B cell (primary cell): ENCODE results near the gene AKR7A2. TPM values are rescaled to one million over a fixed set of nuclear protein-coding genes. Genes with fewer than 3 reads are reported as not detected.

Source experiments
- ATAC-seq: fragments of 200-7000 bp; cut with Tn5 transposase; one replicate; pipeline ENCODE4 v1.10.0; 2021; ENCODE audit warnings: low read depth, mild to moderate bottlenecking, moderate number of reproducible peaks, moderate library complexity
- CTCF ChIA-PET: fragments of 350-600 bp; sonication (Branson Sonifier 250); formaldehyde crosslinking; loops from one replicate; lab custom pipeline; 2021; ENCODE audit warnings: antibody characterized with exemption, inconsistent platforms; lab: Charles Lee
- POLR2A ChIA-PET: fragments of 350-600 bp; sonication (Branson Sonifier 250); formaldehyde crosslinking; loops from one replicate; lab custom pipeline; 2021; ENCODE audit warnings: antibody characterized with exemption; lab: Charles Lee
- DNase-seq: peaks from one replicate; pipeline ENCODE4 v3.0.0; 2013
- H2AFZ ChIP-seq: 2 replicates; pipeline ENCODE4 v1.6.1; 2012; ENCODE audit warnings: mild to moderate bottlenecking, low read depth, low read length; ENCODE audit not compliant: insufficient read depth, poor library complexity, severe bottlenecking
- H3K27ac ChIP-seq, 2 donors: 1 replicate in 1 of 2; 2 replicates in 1 of 2; pipeline ENCODE4 v1.5.1; 2012 to 2013; ENCODE audit warnings: low read length in 2 of 2, mild to moderate bottlenecking in 2 of 2, moderate library complexity in 1 of 2
- H3K27me3 ChIP-seq, 4 experiments: fragments of 200-600 bp in 1 of 4; sonication (generic) in 1 of 4; replicated peaks in 1 of 4; 1 replicate in 2 of 4; 2 replicates in 2 of 4; pipeline versions ENCODE4 v1.6.1 to v1.7.0; 2013 to 2016; ENCODE audit warnings: low read length in 3 of 4, mild to moderate bottlenecking in 2 of 4, mixed read lengths in 1 of 4, moderate library complexity in 1 of 4; ENCODE audit not compliant: insufficient read depth in 4 of 4, control insufficient read depth in 3 of 4; ENCODE audit errors: control extremely low read depth in 1 of 4
- H3K36me3 ChIP-seq, 2 experiments: replicated peaks in 1 of 2; 1 replicate in 1 of 2; 2 replicates in 1 of 2; pipeline versions ENCODE4 v1.6.1 to v1.7.1; 2013; ENCODE audit warnings: low read length in 1 of 2; ENCODE audit not compliant: insufficient read depth in 2 of 2, control insufficient read depth in 1 of 2; ENCODE audit errors: control extremely low read depth in 1 of 2, extremely low read depth in 1 of 2
- H3K4me1 ChIP-seq, 2 donors: fragments of 200-600 bp in 1 of 2; sonication (generic) in 1 of 2; 1 replicate in 1 of 2; 2 replicates in 1 of 2; pipeline versions ENCODE4 v1.5.1 to v1.6.1; 2013 to 2017; ENCODE audit warnings: low read length in 2 of 2; ENCODE audit not compliant: control insufficient read depth in 2 of 2, insufficient read depth in 2 of 2
- H3K4me2 ChIP-seq: replicated peaks from 2 replicates; pipeline ENCODE3; 2012; ENCODE audit warnings: mild to moderate bottlenecking, low read depth, low read length; ENCODE audit not compliant: poor library complexity, severe bottlenecking
- H3K4me3 ChIP-seq, 5 experiments: fragments of 200-600 bp in 1 of 5; sonication (generic) in 1 of 5; 1 replicate in 3 of 5; 2 replicates in 2 of 5; pipeline versions ENCODE4 v1.5.1 to v1.7.0; 2011 to 2016; ENCODE audit warnings: low read length in 4 of 5, mild to moderate bottlenecking in 4 of 5, low read depth in 2 of 5, control low read depth in 1 of 5, moderate library complexity in 1 of 5; ENCODE audit not compliant: insufficient read depth in 1 of 5; ENCODE audit errors: control extremely low read depth in 1 of 5, extremely low read depth in 1 of 5
- H3K79me2 ChIP-seq: fragments of 200-600 bp; sonication (generic); one replicate; pipeline ENCODE4 v1.6.0; 2016; ENCODE audit warnings: low read length; ENCODE audit not compliant: control insufficient read depth, insufficient read depth
- H3K9ac ChIP-seq: fragments of 200-600 bp; sonication (generic); 2 replicates; pipeline ENCODE4 v1.6.1; 2017; ENCODE audit warnings: mild to moderate bottlenecking, low read length, moderate library complexity
- H3K9me3 ChIP-seq, 3 donors: one replicate each; pipeline versions ENCODE4 v1.6.1 to v1.7.1; 2013; ENCODE audit warnings: low read length in 2 of 3; ENCODE audit not compliant: control insufficient read depth in 2 of 3, insufficient read depth in 1 of 3; ENCODE audit errors: control extremely low read depth in 1 of 3
- H4K20me1 ChIP-seq: 2 replicates; pipeline ENCODE4 v1.6.0; 2012; ENCODE audit warnings: mild to moderate bottlenecking, low read length; ENCODE audit not compliant: insufficient read depth, control insufficient read depth, poor library complexity, severe bottlenecking
- H3K27ac Mint-ChIP-seq: one replicate; pipeline ENCODE4 v1.8.0; 2021; ENCODE audit warnings: mixed read lengths
- H3K27me3 Mint-ChIP-seq: one replicate; pipeline ENCODE4 v1.8.0; 2021; ENCODE audit warnings: mixed read lengths
- H3K4me1 Mint-ChIP-seq: one replicate; pipeline ENCODE4 v1.8.0; 2021; ENCODE audit warnings: mixed read lengths
- H3K4me3 Mint-ChIP-seq: one replicate; pipeline ENCODE4 v1.8.0; 2021; ENCODE audit warnings: mixed read lengths
- H3K9me3 Mint-ChIP-seq: one replicate; pipeline ENCODE4 v1.8.0; 2022; ENCODE audit warnings: mixed read lengths; ENCODE audit not compliant: insufficient read depth
- CTCF ChIP-seq: fragments of 200-600 bp; IDR thresholded peaks from one replicate; pipeline ENCODE4 v1.8.0; 2022; ENCODE audit warnings: antibody characterized with exemption, mild to moderate bottlenecking
- EZH2 ChIP-seq: IDR thresholded peaks from 2 replicates; pipeline ENCODE4 v1.6.1; 2012; ENCODE audit warnings: borderline replicate concordance, low read depth, mild to moderate bottlenecking, moderate library complexity, low read length; ENCODE audit not compliant: insufficient read depth, poor library complexity, severe bottlenecking
- WGBS: methylation state at CpG from one replicate; pipeline ENCODE4 v1.1.5; 2013; ENCODE audit warnings: missing lambda C conversion rate; ENCODE audit not compliant: insufficient coverage; 5-methylcytosine and 5-hydroxymethylcytosine counted together
- intact Hi-C: fragments of 100-400 bp; cut with micrococcal nuclease; formaldehyde crosslinking; loops from one replicate; pipeline ENCODE4 v1.10.0; 2022
- polyA plus RNA-seq: library from polyadenylated mRNA; depleted of rRNA; stranded (reverse); fragments of >200 nt; gene quantifications from 2 replicates; pipeline ENCODE4 v1.2.3, GENCODE V29; 2012
- total RNA-seq, 2 donors: library from RNA; stranded (reverse); fragments of 120-200 nt in 1 of 2; gene quantifications; 1 replicate in 1 of 2; 2 replicates in 1 of 2; pipeline versions ENCODE4 v1.2.3 to v1.2.4, GENCODE V29; 2013 to 2022

Gene AKR7A2
- total and polyA plus RNA-seq, 2 donors (not counting 1 experiment from before 2014, with no cell fraction given) = 23.7 to 32.1 TPM

- no peaks in the 10 kb centered on the region for H4K20me1 ChIP-seq
- CTCF ChIA-PET = no interaction called here
- Mint-ChIP-seq H3K9me3 (no peaks in the 10 kb centered on the region), H3K27me3 (no peaks in the 10 kb centered on the region), H3K4me1 (no peaks in the 10 kb centered on the region), H3K27ac (no peak overlapping the region), H3K4me3 (no peak overlapping the region)
- no peaks in the 10 kb centered on the region for H3K27me3 ChIP-seq
- no peak overlapping the region for H3K27ac ChIP-seq
- no peak overlapping the region for H3K9ac ChIP-seq
- H3K4me1 ChIP-seq = no peaks in the 10 kb centered on the region
- H3K36me3 ChIP-seq = peaks cover 0 to 34% of the 10 kb centered on the region in 2 experiments
- no peaks in the 10 kb centered on the region for H3K9me3 ChIP-seq
- intact Hi-C loops = no loop called here
- no peak for ATAC-seq
- no peak overlapping the region for H3K4me2 ChIP-seq
- no peak for DNase-seq
- no peak overlapping the region for H2AFZ ChIP-seq
- TF ChIP-seq EZH2 (no peak), CTCF (no peak)
- peaks cover 9% of the 10 kb centered on the region for H3K79me2 ChIP-seq
- POLR2A ChIA-PET = interaction anchor here (0.8 kb wide), 1 partner anchor 15 kb away, joined by 3 read pairs; no protein-coding TSS in a partner anchor
- H3K4me3 ChIP-seq = no peak overlapping the region
- WGBS = 77% methylated on average over 3 of the region's 14 CpGs
Observed at GRCh38 chr1:19330449-19331135, 18.6 kb upstream of the AKR7A2 start.

DNA sequence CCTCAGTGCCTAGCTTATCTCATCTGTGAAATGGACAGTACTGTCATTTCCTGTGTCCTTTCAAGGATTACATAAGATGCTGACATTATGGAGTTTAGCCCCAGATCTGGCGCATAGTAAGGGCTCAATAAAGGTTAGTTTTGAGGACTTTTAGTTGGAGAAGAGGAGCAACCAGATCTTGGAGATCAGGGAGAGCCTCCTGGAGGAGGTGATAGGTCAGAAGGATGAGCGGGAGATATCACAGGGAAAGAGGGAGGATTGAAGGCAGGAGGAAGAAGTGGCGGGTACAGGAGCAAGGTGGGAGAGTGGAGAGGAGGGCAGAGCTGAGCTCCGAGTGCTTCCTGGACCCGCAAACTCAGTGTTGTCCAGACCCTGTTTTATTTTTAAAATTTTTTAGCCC is 17.7 kb upstream of the AKR7A2 start:
- Mint-ChIP-seq H3K27me3 (no peaks in the 10 kb centered on the region), H3K4me3 (no peak overlapping the region), H3K9me3 (no peaks in the 10 kb centered on the region), H3K27ac (no peak overlapping the region), H3K4me1 (no peaks in the 10 kb centered on the region)
- Histone ChIP-seq H3K27ac (no peak overlapping the region), H3K9me3 (no peaks in the 10 kb centered on the region), H3K27me3 (no peaks in the 10 kb centered on the region), H2AFZ (no peak overlapping the region), H4K20me1 (no peaks in the 10 kb centered on the region), H3K79me2 (peaks cover 15% of the 10 kb centered on the region), H3K9ac (no peak overlapping the region), H3K36me3 (peaks cover 0 to 40% of the 10 kb centered on the region in 2 experiments), H3K4me1 (no peaks in the 10 kb centered on the region), H3K4me3 (no peak overlapping the region), H3K4me2 (no peak overlapping the region)
- CTCF ChIA-PET = no interaction called here
- 99% methylated on average over 5 of the region's 5 CpGs for WGBS
- TF ChIP-seq EZH2 = no peak
- no peak for TF ChIP-seq CTCF
- intact Hi-C loops = no loop called here
- DNase-seq (no peak), ATAC-seq (no peak)
- POLR2A ChIA-PET = interaction anchor here (0.8 kb wide), 1 partner anchor 14 kb away, joined by 3 read pairs; no protein-coding TSS in a partner anchor
